Esophagus muscularis mucosa (tissue), 4 donors: ENCODE results near the gene LDLRAD3. TPM values are rescaled to one million over a fixed set of nuclear protein-coding genes. Genes with fewer than 3 reads are reported as not detected.

Source experiments
- DNase-seq: peaks from one replicate; pipeline ENCODE4 v3.0.0-alpha.2; 2017; ENCODE audit errors: extremely low spot score
- H3K27ac ChIP-seq, 4 donors: fragments of 200-600 bp; sonication (generic); replicated peaks in 1 of 4; 1 replicate in 3 of 4; 2 replicates in 1 of 4; pipeline ENCODE4 v1.5.1; 2016 to 2019; ENCODE audit warnings: mild to moderate bottlenecking in 1 of 4
- H3K27me3 ChIP-seq, 4 donors: fragments of 200-600 bp; sonication (generic); one replicate each; pipeline versions ENCODE4 v1.5.1 to v1.6.0; 2016 to 2019
- H3K36me3 ChIP-seq, 4 donors: fragments of 200-600 bp; sonication (generic); one replicate each; pipeline ENCODE4 v1.5.1; 2016 to 2019
- H3K4me1 ChIP-seq, 4 donors: fragments of 200-600 bp; sonication (generic); one replicate each; pipeline ENCODE4 v1.5.1; 2016 to 2019
- H3K4me3 ChIP-seq, 4 donors: fragments of 200-600 bp; sonication (generic); 1 replicate in 2 of 4; 2 replicates in 2 of 4; pipeline ENCODE4 v1.5.1; 2016 to 2019; ENCODE audit warnings: mild to moderate bottlenecking in 4 of 4, moderate library complexity in 1 of 4
- H3K9me3 ChIP-seq, 4 donors: fragments of 200-600 bp; sonication (generic); 1 replicate in 3 of 4; 2 replicates in 1 of 4; pipeline ENCODE4 v1.5.1; 2016 to 2019
- EP300 ChIP-seq: sonication (generic); formaldehyde crosslinking; IDR thresholded peaks from one replicate; pipeline ENCODE4 v1.6.1; 2017; ENCODE audit warnings: antibody characterized with exemption
- POLR2A ChIP-seq: fragments of 450-650 bp; IDR thresholded peaks from one replicate; pipeline ENCODE4 v1.6.1; 2017; ENCODE audit warnings: antibody characterized with exemption, moderate library complexity, mild to moderate bottlenecking, low read depth
- POLR2AphosphoS5 ChIP-seq, 2 donors: sonication (generic); formaldehyde crosslinking; IDR thresholded peaks; one replicate each; pipeline ENCODE4 v1.6.1; 2017; ENCODE audit warnings: antibody characterized with exemption in 2 of 2
- WGBS: methylation state at CpG from one replicate; pipeline ENCODE4 v1.1.5; 2018; 5-methylcytosine and 5-hydroxymethylcytosine counted together
- intact Hi-C: fragments of 100-400 bp; cut with DNase I; formaldehyde crosslinking; loops from one replicate; pipeline ENCODE4 v1.15.1; 2023
- total RNA-seq, 4 donors: library from RNA; depleted of rRNA; stranded (reverse); fragments of >200 nt; gene quantifications; one replicate each; pipeline versions ENCODE4 v1.1.0 to v1.2.1, GENCODE V29; 2016
- TF ChIP-seq, protein P1 (sequence below), 3 experiments: fragments of 200-600 bp in 2 of 3; fragments of 450-650 bp in 1 of 3; sonication (generic) in 2 of 3; IDR thresholded peaks; one replicate each; pipeline ENCODE4 v1.5.1; 2017 to 2019; ENCODE audit warnings: antibody characterized with exemption in 3 of 3, mild to moderate bottlenecking in 2 of 3, moderate library complexity in 1 of 3

Gene LDLRAD3
- total RNA-seq, 4 donors from 2014 or later = 6.8 to 8.7 (median 8.2) TPM

DNA sequence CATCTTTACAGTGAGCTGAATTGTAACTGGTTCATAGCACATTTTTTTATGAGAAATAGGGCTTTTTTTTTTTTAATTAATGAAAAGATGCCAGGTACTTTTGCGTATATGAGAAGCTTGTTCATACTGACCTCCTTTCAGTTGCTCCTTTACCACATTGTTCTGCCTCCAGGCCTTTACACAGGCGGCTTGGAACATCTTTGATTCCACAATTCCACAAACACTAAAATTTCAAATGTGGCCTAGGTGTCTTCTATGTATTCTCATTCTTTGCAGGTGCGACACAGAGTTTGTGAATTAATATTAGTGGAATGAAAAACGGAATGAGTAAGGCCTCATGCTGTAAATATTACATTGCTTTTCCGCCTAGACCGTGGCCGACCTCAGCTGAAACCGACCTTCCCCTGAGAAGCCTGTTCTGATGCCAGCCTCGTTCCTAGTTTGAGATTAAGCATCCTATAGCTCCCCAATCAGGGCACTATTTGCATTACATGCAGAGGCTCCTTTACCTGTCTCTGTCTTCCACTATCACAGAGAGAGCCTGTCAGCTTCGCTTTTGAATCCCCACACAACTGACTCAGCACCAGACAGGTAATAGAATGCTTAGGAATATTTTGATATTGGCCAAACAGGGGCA, 125.8 kb downstream of the LDLRAD3 start:
- no peak for DNase-seq
- WGBS = 85% methylated on average over 10 of the region's 10 CpGs
- Histone ChIP-seq H3K4me3 (no peak overlapping the region), H3K4me1 (peaks cover 8 to 15% (median 12%) of the 10 kb centered on the region in 4 donors), H3K27me3 (no peaks in the 10 kb centered on the region), H3K9me3 (peaks cover 0 to 7% (median 0%) of the 10 kb centered on the region in 4 donors), H3K36me3 (no peaks in the 10 kb centered on the region), H3K27ac (no peak overlapping the region)
- TF ChIP-seq POLR2A (no peak), POLR2AphosphoS5 (IDR thresholded peaks at IDR 0.05) (no peak), EP300 (no peak)
- TF ChIP-seq, protein P1, sequence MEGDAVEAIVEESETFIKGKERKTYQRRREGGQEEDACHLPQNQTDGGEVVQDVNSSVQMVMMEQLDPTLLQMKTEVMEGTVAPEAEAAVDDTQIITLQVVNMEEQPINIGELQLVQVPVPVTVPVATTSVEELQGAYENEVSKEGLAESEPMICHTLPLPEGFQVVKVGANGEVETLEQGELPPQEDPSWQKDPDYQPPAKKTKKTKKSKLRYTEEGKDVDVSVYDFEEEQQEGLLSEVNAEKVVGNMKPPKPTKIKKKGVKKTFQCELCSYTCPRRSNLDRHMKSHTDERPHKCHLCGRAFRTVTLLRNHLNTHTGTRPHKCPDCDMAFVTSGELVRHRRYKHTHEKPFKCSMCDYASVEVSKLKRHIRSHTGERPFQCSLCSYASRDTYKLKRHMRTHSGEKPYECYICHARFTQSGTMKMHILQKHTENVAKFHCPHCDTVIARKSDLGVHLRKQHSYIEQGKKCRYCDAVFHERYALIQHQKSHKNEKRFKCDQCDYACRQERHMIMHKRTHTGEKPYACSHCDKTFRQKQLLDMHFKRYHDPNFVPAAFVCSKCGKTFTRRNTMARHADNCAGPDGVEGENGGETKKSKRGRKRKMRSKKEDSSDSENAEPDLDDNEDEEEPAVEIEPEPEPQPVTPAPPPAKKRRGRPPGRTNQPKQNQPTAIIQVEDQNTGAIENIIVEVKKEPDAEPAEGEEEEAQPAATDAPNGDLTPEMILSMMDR (IDR thresholded peaks at IDR 0.05) = no peak
- intact Hi-C loops = no loop called here

DNA sequence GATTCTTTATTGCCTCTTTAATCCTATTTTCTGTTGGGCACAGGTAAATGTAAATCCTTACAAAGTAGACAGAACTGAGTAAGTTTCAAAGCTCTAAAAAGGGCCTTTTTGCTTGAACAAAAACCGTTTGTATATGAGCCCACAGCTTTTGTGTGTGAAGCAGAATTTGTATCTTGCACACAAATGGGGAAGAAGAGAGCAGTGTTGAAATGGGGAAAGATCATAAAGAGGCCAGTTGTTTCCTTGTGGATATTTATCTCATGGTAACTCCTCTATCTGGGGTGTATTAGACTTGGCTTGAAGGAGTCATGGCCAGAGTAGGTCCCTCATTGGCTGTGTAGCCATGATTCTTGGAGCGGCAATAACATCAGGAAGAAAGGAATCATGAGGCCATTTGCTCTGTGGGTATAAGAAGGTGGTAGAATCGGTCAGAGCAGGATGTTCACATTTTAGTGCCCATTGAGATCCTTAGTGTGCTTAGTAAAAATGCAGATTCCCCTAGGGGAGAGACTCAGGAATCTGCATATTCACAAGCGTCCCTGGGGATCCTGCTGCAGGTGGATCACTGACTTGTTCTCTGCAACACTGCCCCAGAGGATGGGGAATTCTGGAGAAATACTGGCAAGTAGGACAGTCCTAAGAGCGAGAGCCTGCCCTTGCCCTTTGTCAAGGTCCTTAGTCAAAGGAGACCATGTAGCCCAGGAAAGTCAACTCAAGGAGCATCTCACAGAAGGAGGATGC, 126.5 kb downstream of the LDLRAD3 start:
- H3K27me3 ChIP-seq = no peaks in the 10 kb centered on the region
- WGBS = 90% methylated on average over 5 of the region's 5 CpGs
- no peak overlapping the region for H3K4me3 ChIP-seq
- no peak overlapping the region for H3K27ac ChIP-seq
- peaks cover 0 to 7% (median 0%) of the 10 kb centered on the region in 4 donors for H3K9me3 ChIP-seq
- no peak for DNase-seq
- TF ChIP-seq POLR2AphosphoS5 (IDR thresholded peaks at IDR 0.05) = no peak
- TF ChIP-seq, protein P1 (IDR thresholded peaks at IDR 0.05) = no peak
- no peak for TF ChIP-seq EP300
- peaks cover 11 to 19% (median 16%) of the 10 kb centered on the region in 4 donors for H3K4me1 ChIP-seq
- no peaks in the 10 kb centered on the region for H3K36me3 ChIP-seq
- intact Hi-C loops = no loop called here

DNA sequence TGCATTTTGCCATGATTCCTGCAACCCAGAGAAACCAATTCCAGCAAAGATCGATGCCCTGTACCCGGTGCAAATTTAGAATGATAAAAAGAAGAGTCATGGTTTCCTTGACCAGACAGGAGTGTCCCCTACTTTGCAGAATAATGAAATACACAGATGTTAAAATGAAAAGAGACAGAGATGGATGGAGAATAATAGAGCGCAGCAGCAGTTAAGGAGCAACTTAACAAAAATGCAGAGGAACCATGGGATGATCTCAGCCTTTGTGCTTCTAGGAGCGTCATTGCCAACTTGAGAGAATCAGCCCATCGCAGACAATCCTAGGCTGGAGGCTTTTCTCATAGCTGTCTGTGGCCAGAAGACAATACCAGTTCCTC, 127.1 kb downstream of the LDLRAD3 start:
- H3K4me3 ChIP-seq = no peak overlapping the region
- no peak overlapping the region for H3K27ac ChIP-seq
- no peaks in the 10 kb centered on the region for H3K36me3 ChIP-seq
- intact Hi-C loops = no loop called here
- peaks cover 11 to 19% (median 16%) of the 10 kb centered on the region in 4 donors for H3K4me1 ChIP-seq
- WGBS = 73% methylated on average over 5 of the region's 5 CpGs
- no peaks in the 10 kb centered on the region for H3K27me3 ChIP-seq
- no peak for TF ChIP-seq POLR2A
- no peak for TF ChIP-seq POLR2AphosphoS5 (IDR thresholded peaks at IDR 0.05)
- TF ChIP-seq, protein P1 (IDR thresholded peaks at IDR 0.05) = no peak
- TF ChIP-seq EP300 = no peak
- H3K9me3 ChIP-seq = peaks cover 0 to 7% (median 0%) of the 10 kb centered on the region in 4 donors
- no peak for DNase-seq

DNA sequence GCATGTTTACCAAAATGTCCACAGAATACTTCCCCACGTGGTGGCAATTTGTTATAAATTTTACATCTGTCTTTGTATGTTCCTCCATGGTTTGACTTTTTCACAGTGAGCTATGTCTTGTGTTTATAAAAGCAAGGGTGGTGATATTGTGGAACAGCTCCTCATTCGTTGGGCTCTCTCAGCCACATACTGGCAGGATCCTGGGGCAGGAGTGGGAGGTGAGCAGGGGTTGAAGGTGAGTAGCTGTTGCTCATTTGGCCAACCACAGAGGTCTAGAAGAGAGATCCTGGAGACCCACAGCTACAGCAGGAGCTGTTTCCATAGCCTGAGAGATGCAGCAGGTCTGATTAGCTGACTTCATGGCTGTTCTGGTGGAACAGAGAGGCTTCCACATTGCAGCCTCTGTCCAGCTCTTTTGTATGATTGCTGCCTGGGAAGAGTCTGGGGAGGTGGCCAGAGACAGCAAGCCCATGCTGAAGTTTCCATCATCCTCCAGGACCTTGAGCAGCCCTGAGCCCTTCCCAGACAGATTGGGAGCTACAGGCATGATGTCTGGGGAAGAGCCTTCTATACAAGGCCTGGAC, 128.1 kb downstream of the LDLRAD3 start:
- WGBS = 73% methylated on average over 2 of the region's 2 CpGs
- H3K27ac ChIP-seq = no peak overlapping the region
- no peak for DNase-seq
- no peak overlapping the region for H3K4me3 ChIP-seq
- H3K36me3 ChIP-seq = no peaks in the 10 kb centered on the region
- peaks cover 0 to under 1% (median 0%) of the 10 kb centered on the region in 4 donors for H3K9me3 ChIP-seq
- intact Hi-C loops = no loop called here
- peaks cover 11 to 19% (median 16%) of the 10 kb centered on the region in 4 donors for H3K4me1 ChIP-seq
- TF ChIP-seq, protein P1 (IDR thresholded peaks at IDR 0.05) = no peak
- no peak for TF ChIP-seq POLR2AphosphoS5 (IDR thresholded peaks at IDR 0.05)
- no peak for TF ChIP-seq POLR2A
- no peak for TF ChIP-seq EP300
- H3K27me3 ChIP-seq = no peaks in the 10 kb centered on the region
